WERI-Rb-1 (cell line): ENCODE measurements around the gene CCDC92.

Source experiments
- DNase-seq: peaks from one replicate; pipeline ENCODE4 v3.0.0-alpha.2; 2020
- H3K27ac ChIP-seq: fragments of 250-450 bp; sonication (Bioruptor Pico); 2 replicates; pipeline ENCODE4 v1.5.1; 2020; ENCODE audit warnings: mild to moderate bottlenecking, moderate library complexity
- H3K27me3 ChIP-seq: fragments of 250-450 bp; sonication (Bioruptor Pico); 2 replicates; pipeline ENCODE4 v1.5.1; 2021; ENCODE audit warnings: mild to moderate bottlenecking, low read depth, moderate library complexity; ENCODE audit not compliant: insufficient read depth, severe bottlenecking
- H3K36me3 ChIP-seq: fragments of 250-450 bp; sonication (Bioruptor Pico); 2 replicates; pipeline ENCODE4 v1.5.1; 2020; ENCODE audit warnings: mild to moderate bottlenecking, moderate library complexity
- H3K4me3 ChIP-seq: 2 replicates; pipeline ENCODE4 v1.5.1; 2011; ENCODE audit warnings: low read depth, mild to moderate bottlenecking, control low read depth, low read length
- H3K9me3 ChIP-seq: fragments of 250-450 bp; sonication (Bioruptor Pico); 2 replicates; pipeline ENCODE4 v1.5.1; 2021; ENCODE audit warnings: mild to moderate bottlenecking, moderate library complexity; ENCODE audit not compliant: severe bottlenecking
- CTCF ChIP-seq: IDR thresholded peaks from 2 replicates; pipeline ENCODE4 v1.5.1; 2011; ENCODE audit warnings: low read depth, mild to moderate bottlenecking, control low read depth, inconsistent platforms, low read length

The CCDC92 gene

DNA sequence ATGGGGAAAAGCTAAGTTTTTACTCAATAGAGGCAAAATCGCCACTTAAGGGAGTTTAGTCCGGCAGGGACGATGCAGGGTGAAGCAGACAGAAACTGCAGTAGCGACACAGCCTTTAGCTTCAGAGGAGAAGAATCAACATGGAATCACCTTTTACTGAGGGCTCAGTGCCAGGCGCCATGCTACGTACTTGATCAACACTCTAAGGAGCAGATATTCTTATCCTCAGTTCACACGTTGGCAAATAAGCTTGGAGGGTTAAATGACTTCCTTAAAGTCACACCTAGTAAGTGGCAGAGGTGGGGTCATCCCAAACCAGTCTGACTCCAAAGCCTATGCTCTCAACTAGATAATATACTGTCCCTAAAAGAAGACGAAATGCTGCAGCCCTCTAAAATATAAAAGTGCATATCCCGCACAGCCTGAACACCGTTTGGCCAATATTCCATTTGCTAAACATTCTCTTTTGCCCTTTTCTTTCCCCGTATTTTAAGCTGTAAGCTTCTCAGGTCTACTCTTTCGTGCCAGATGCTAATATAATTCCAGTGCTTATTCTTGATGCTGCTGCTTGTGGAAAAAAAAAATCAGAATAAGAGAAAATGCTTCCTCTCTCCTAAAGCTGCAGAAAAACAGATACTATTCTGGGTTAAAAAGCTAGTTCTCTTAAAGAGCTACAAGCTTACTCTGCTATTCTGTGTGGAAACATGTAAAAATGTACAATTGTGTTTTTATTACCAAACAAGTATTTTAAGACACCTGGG lies 10.9 kb downstream of the CCDC92 start:
- no peak for TF ChIP-seq CTCF
- Histone ChIP-seq H3K27me3 (no peaks in the 10 kb centered on the region), H3K36me3 (no peaks in the 10 kb centered on the region), H3K27ac (no peak overlapping the region), H3K9me3 (no peaks in the 10 kb centered on the region), H3K4me3 (no peak overlapping the region)
- no peak for DNase-seq

- no peak for TF ChIP-seq CTCF
- DNase-seq = no peak
- Histone ChIP-seq H3K27ac (no peak overlapping the region), H3K27me3 (no peaks in the 10 kb centered on the region), H3K4me3 (no peak overlapping the region), H3K36me3 (no peaks in the 10 kb centered on the region), H3K9me3 (no peaks in the 10 kb centered on the region)
Observed at GRCh38 chr12:123960856-123961255, 11.8 kb downstream of the CCDC92 start.

- no peaks in the 10 kb centered on the region for H3K27me3 ChIP-seq
Observed at GRCh38 chr12:123960029-123960735, 12.4 kb downstream of the CCDC92 start.

DNA sequence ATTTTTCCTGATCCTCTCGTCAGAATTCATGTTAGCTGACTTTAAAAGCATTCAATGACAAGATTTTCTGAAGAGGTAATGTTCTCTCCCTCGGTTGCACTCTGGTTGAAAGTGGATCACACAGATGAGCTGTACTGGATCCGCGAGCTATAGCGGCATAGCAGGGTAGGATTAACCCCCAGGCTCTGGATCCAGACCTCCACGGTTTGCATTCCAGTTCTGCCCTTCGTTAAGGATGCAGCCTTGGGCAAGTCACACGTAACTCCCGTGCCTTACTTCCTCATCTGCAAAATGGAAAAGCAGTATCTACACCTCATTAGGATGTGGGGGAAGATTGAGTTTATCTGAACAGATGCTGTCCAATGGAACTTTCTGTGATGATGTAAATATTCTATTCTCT lies 13.8 kb downstream of the CCDC92 start:
- DNase-seq = no peak
- Histone ChIP-seq H3K36me3 (no peaks in the 10 kb centered on the region), H3K4me3 (no peak overlapping the region), H3K27ac (no peak overlapping the region), H3K9me3 (no peaks in the 10 kb centered on the region), H3K27me3 (no peaks in the 10 kb centered on the region)
- no peak for TF ChIP-seq CTCF

More at GRCh38 chr12:123960029-123960735, 12.4 kb downstream of the CCDC92 start:
- Histone ChIP-seq H3K4me3 (no peak overlapping the region), H3K9me3 (no peaks in the 10 kb centered on the region), H3K27ac (no peak overlapping the region), H3K36me3 (no peaks in the 10 kb centered on the region)
- no peak for TF ChIP-seq CTCF
- no peak for DNase-seq

- TF ChIP-seq CTCF = no peak
- H3K36me3 ChIP-seq = no peaks in the 10 kb centered on the region
- H3K27ac ChIP-seq = no peak overlapping the region
- H3K4me3 ChIP-seq = no peak overlapping the region
- no peak for DNase-seq
- no peaks in the 10 kb centered on the region for H3K9me3 ChIP-seq
- H3K27me3 ChIP-seq = no peaks in the 10 kb centered on the region
Observed at GRCh38 chr12:123958462-123958861, 14.2 kb downstream of the CCDC92 start.
